ENCODE data around the gene CLDN24.

GRCh38 chr4:183329244-183329643 is 7.0 kb upstream of the CLDN24 start:
- TF ChIP-seq REST (IDR thresholded peaks at IDR 0.05; ENCODE audit: insufficient read depth in 1 of 2, low read depth in 2 of 2, low read length in 1 of 2) = no peak
- TF ChIP-seq CTCF (IDR thresholded peaks at IDR 0.05) = no peak
- TF ChIP-seq POLR2AphosphoS5 (IDR thresholded peaks at IDR 0.05; ENCODE audit: low read depth, low read length) = no peak
- TF ChIP-seq TCF7L2 (IDR thresholded peaks at IDR 0.05; ENCODE audit: low read depth, low read length) = no peak
- TF ChIP-seq SIN3A (IDR thresholded peaks at IDR 0.05; ENCODE audit: borderline replicate concordance, insufficient read depth, low read depth, low read length) = no peak

All from Panc1 (cell line).